WTC11 (cell line): Measurements from ENCODE around the gene CLN5. TPM values are rescaled to one million over a fixed set of nuclear protein-coding genes. Genes with fewer than 3 reads are reported as not detected.
A peak's percentile ranks its signal among the peaks of the same experiment; 100 is the strongest.

Experiments
- ATAC-seq: fragments of 200-7000 bp; cut with Tn5 transposase; 2 replicates; pipeline ENCODE4 v1.10.0; 2021; ENCODE audit warnings: mild to moderate bottlenecking, moderate library complexity
- CTCF ChIA-PET: fragments of 300-600 bp; sonication (Branson Sonifier 250); formaldehyde crosslinking; loops from one replicate; lab custom pipeline; 2021; ENCODE audit warnings: antibody characterized with exemption; lab: Charles Lee
- POLR2A ChIA-PET: fragments of 350-600 bp; sonication (Branson Sonifier 250); formaldehyde crosslinking; loops from one replicate; lab custom pipeline; 2021; ENCODE audit warnings: antibody characterized with exemption; lab: Charles Lee
- DNase-seq: peaks from one replicate; pipeline ENCODE4 v3.0.0; 2021; ENCODE audit warnings: low spot score
- H3K27ac Mint-ChIP-seq: 2 replicates; pipeline ENCODE4 v1.8.0; 2021; ENCODE audit warnings: mixed read lengths
- H3K27me3 Mint-ChIP-seq: 2 replicates; pipeline ENCODE4 v1.8.0; 2021; ENCODE audit warnings: low read depth, mild to moderate bottlenecking, moderate library complexity, mixed read lengths
- H3K36me3 Mint-ChIP-seq: 2 replicates; pipeline ENCODE4 v1.8.0; 2021; ENCODE audit warnings: mixed read lengths
- H3K4me1 Mint-ChIP-seq: 2 replicates; pipeline ENCODE4 v1.8.0; 2022; ENCODE audit warnings: mixed read lengths
- H3K4me3 Mint-ChIP-seq: 2 replicates; pipeline ENCODE4 v1.8.0; 2021; ENCODE audit warnings: mild to moderate bottlenecking, moderate library complexity, mixed read lengths
- H3K9me3 Mint-ChIP-seq: 2 replicates; pipeline ENCODE4 v1.8.0; 2021; ENCODE audit warnings: mixed read lengths
- CREB1 ChIP-seq: sonication (generic); formaldehyde crosslinking; IDR thresholded peaks from 2 replicates; pipeline ENCODE4 v1.8.0; 2023; ENCODE audit warnings: mild to moderate bottlenecking, missing genetic modification reagents
- ESRRA ChIP-seq: sonication (generic); formaldehyde crosslinking; IDR thresholded peaks from 2 replicates; pipeline ENCODE4 v1.8.1; 2022; ENCODE audit warnings: mild to moderate bottlenecking, missing genetic modification reagents, borderline replicate concordance
- FOXJ3 ChIP-seq: sonication (generic); formaldehyde crosslinking; IDR thresholded peaks from 2 replicates; pipeline ENCODE4 v1.9.0; 2021; ENCODE audit warnings: missing genetic modification reagents, mild to moderate bottlenecking, borderline replicate concordance
- GABPB1 ChIP-seq: sonication (generic); formaldehyde crosslinking; IDR thresholded peaks from 2 replicates; pipeline ENCODE4 v1.8.1; 2023; ENCODE audit warnings: mild to moderate bottlenecking, missing genetic modification reagents
- GTF2I ChIP-seq: fragments of 250-450 bp; sonication (Bioruptor Pico); conservative IDR thresholded peaks from 2 replicates; pipeline ENCODE4 v1.4.0; 2021; ENCODE audit warnings: mild to moderate bottlenecking
- JUN ChIP-seq: sonication (generic); formaldehyde crosslinking; IDR thresholded peaks from 2 replicates; pipeline ENCODE4 v1.8.0; 2023; ENCODE audit warnings: mild to moderate bottlenecking, missing genetic modification reagents
- MXD4 ChIP-seq: fragments of 250-450 bp; sonication (Bioruptor Pico); IDR thresholded peaks from 2 replicates; pipeline ENCODE4 v1.8.0; 2021; ENCODE audit warnings: mild to moderate bottlenecking, moderate library complexity, borderline replicate concordance
- NFE2L1 ChIP-seq: sonication (generic); formaldehyde crosslinking; IDR thresholded peaks from 2 replicates; pipeline ENCODE4 v1.8.1; 2023; ENCODE audit warnings: missing genetic modification reagents
- NFYB ChIP-seq: sonication (generic); formaldehyde crosslinking; conservative IDR thresholded peaks from 2 replicates; pipeline ENCODE4 v1.8.0; 2022; ENCODE audit warnings: low read depth, missing genetic modification reagents
- NR1H2 ChIP-seq: sonication (generic); formaldehyde crosslinking; IDR thresholded peaks from 2 replicates; pipeline ENCODE4 v1.9.0; 2021; ENCODE audit warnings: mild to moderate bottlenecking, moderate library complexity, missing genetic modification reagents
- PRRX2 ChIP-seq: fragments of 250-450 bp; sonication (Bioruptor Pico); IDR thresholded peaks from 2 replicates; pipeline ENCODE4 v1.8.0; 2021; ENCODE audit warnings: mild to moderate bottlenecking
- SP1 ChIP-seq: sonication (generic); formaldehyde crosslinking; conservative IDR thresholded peaks from 2 replicates; pipeline ENCODE4 v1.8.1; 2022; ENCODE audit warnings: missing genetic modification reagents
- TEAD1 ChIP-seq: sonication (generic); formaldehyde crosslinking; IDR thresholded peaks from 2 replicates; pipeline ENCODE4 v1.8.0; 2022; ENCODE audit warnings: mild to moderate bottlenecking, missing genetic modification reagents
- ZNF138 ChIP-seq: sonication (generic); formaldehyde crosslinking; conservative IDR thresholded peaks from 2 replicates; pipeline ENCODE4 v1.8.1; 2022; ENCODE audit warnings: mild to moderate bottlenecking, moderate library complexity, missing genetic modification reagents
- ZNF232 ChIP-seq: sonication (generic); formaldehyde crosslinking; IDR thresholded peaks from 2 replicates; pipeline ENCODE4 v1.8.0; 2022; ENCODE audit warnings: mild to moderate bottlenecking, missing genetic modification reagents
- ZNF263 ChIP-seq: sonication (generic); formaldehyde crosslinking; IDR thresholded peaks from 2 replicates; pipeline ENCODE4 v1.8.1; 2022; ENCODE audit warnings: low read depth, mild to moderate bottlenecking, moderate library complexity, missing genetic modification reagents
- ZNF317 ChIP-seq: sonication (generic); formaldehyde crosslinking; IDR thresholded peaks from 2 replicates; pipeline ENCODE4 v1.8.1; 2023; ENCODE audit warnings: low read depth, mild to moderate bottlenecking, moderate library complexity, missing genetic modification reagents, borderline replicate concordance
- ZNF416 ChIP-seq: fragments of 250-450 bp; sonication (Bioruptor Pico); IDR thresholded peaks from 2 replicates; pipeline ENCODE4 v1.9.0; 2021; ENCODE audit warnings: mild to moderate bottlenecking, inconsistent platforms
- ZNF671 ChIP-seq: fragments of 250-450 bp; sonication (Bioruptor Pico); IDR thresholded peaks from 2 replicates; pipeline ENCODE4 v1.8.0; 2021; ENCODE audit warnings: mild to moderate bottlenecking
- total RNA-seq: library from RNA; stranded (reverse); gene quantifications from 3 replicates; pipeline ENCODE4 v1.2.3, GENCODE V29; 2021
- TF ChIP-seq, protein P1 (sequence below): sonication (generic); formaldehyde crosslinking; IDR thresholded peaks from 2 replicates; pipeline ENCODE4 v1.8.1; 2022; ENCODE audit warnings: missing genetic modification reagents, borderline replicate concordance
- TF ChIP-seq, protein P2 (sequence below): sonication (generic); formaldehyde crosslinking; IDR thresholded peaks from 2 replicates; pipeline ENCODE4 v1.8.0; 2022; ENCODE audit warnings: mild to moderate bottlenecking, missing genetic modification reagents
- TF ChIP-seq, protein P3 (sequence below): sonication (generic); formaldehyde crosslinking; IDR thresholded peaks from 2 replicates; pipeline ENCODE4 v1.8.1; 2023; ENCODE audit warnings: mild to moderate bottlenecking, missing genetic modification reagents
- TF ChIP-seq, protein P4 (sequence below): sonication (generic); formaldehyde crosslinking; IDR thresholded peaks from 2 replicates; pipeline ENCODE4 v1.8.1; 2023; ENCODE audit warnings: mild to moderate bottlenecking, missing genetic modification reagents, moderate library complexity
- TF ChIP-seq, protein P5 (sequence below): sonication (generic); formaldehyde crosslinking; IDR thresholded peaks from 2 replicates; pipeline ENCODE4 v1.8.1; 2023; ENCODE audit warnings: mild to moderate bottlenecking, missing genetic modification reagents
- TF ChIP-seq, protein P6 (sequence below): sonication (generic); formaldehyde crosslinking; IDR thresholded peaks from 2 replicates; pipeline ENCODE4 v1.8.1; 2023; ENCODE audit warnings: mild to moderate bottlenecking, missing genetic modification reagents, moderate library complexity

The CLN5 gene
- total RNA-seq, 1 experiment from 2014 or later = 9.2 TPM

DNA sequence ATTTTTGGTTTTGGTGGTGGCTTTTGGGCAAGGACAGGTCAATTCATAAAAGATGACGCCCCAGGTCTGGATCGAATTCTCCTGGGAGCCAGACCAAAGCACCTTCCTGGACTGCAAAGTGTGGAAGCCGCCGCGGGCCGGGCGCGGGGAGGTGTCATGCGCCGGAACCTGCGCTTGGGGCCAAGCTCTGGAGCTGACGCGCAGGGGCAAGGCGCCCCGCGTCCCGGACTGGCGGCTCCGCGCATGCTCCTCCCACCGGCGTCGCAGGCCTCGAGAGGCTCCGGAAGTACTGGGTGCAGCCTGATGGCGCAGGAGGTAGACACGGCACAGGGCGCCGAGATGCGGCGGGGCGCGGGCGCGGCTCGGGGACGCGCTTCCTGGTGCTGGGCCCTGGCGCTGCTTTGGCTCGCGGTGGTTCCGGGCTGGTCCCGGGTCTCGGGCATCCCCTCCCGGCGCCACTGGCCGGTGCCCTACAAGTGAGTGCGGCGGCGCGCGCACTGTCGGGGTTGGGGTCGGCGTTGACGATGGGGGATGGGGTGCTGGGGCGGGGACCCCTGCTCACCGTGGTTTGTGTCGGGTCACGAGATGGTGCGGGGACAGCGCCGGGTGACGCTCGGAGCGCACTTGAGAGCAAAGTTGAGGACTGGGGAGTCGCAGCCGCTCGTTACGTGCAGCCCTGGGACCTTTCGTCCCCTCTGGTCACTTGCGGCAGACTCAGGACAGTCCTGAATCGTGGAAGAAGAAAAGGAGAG lies at the start of gene CLN5 (continued):
- TF ChIP-seq, protein P1, sequence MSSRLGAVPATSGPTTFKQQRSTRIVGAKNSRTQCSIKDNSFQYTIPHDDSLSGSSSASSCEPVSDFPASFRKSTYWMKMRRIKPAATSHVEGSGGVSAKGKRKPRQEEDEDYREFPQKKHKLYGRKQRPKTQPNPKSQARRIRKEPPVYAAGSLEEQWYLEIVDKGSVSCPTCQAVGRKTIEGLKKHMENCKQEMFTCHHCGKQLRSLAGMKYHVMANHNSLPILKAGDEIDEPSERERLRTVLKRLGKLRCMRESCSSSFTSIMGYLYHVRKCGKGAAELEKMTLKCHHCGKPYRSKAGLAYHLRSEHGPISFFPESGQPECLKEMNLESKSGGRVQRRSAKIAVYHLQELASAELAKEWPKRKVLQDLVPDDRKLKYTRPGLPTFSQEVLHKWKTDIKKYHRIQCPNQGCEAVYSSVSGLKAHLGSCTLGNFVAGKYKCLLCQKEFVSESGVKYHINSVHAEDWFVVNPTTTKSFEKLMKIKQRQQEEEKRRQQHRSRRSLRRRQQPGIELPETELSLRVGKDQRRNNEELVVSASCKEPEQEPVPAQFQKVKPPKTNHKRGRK (CRISPR knock-in tag) = no peak
- TF ChIP-seq ZNF232 (CRISPR knock-in tag) (0 out of 2 replicates have a peak, but pooled peaks have one; percentile 66), GABPB1 (CRISPR knock-in tag) (peak; percentile 86), SP1 (peak; percentile 71), ZNF317 (no peak), NFYB (CRISPR knock-in tag) (no peak), TEAD1 (CRISPR knock-in tag) (0 out of 2 replicates have a peak, but pooled peaks have one; percentile 58), ZNF416 (CRISPR knock-in tag) (peak; percentile 42; the same call in 1 of the 2 replicates)
- TF ChIP-seq, protein P2, sequence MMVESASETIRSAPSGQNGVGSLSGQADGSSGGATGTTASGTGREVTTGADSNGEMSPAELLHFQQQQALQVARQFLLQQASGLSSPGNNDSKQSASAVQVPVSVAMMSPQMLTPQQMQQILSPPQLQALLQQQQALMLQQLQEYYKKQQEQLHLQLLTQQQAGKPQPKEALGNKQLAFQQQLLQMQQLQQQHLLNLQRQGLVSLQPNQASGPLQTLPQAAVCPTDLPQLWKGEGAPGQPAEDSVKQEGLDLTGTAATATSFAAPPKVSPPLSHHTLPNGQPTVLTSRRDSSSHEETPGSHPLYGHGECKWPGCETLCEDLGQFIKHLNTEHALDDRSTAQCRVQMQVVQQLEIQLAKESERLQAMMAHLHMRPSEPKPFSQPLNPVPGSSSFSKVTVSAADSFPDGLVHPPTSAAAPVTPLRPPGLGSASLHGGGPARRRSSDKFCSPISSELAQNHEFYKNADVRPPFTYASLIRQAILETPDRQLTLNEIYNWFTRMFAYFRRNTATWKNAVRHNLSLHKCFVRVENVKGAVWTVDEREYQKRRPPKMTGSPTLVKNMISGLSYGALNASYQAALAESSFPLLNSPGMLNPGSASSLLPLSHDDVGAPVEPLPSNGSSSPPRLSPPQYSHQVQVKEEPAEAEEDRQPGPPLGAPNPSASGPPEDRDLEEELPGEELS (CRISPR knock-in tag) = peak; percentile 95
- TF ChIP-seq, protein P3, sequence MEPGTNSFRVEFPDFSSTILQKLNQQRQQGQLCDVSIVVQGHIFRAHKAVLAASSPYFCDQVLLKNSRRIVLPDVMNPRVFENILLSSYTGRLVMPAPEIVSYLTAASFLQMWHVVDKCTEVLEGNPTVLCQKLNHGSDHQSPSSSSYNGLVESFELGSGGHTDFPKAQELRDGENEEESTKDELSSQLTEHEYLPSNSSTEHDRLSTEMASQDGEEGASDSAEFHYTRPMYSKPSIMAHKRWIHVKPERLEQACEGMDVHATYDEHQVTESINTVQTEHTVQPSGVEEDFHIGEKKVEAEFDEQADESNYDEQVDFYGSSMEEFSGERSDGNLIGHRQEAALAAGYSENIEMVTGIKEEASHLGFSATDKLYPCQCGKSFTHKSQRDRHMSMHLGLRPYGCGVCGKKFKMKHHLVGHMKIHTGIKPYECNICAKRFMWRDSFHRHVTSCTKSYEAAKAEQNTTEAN = no peak

DNA sequence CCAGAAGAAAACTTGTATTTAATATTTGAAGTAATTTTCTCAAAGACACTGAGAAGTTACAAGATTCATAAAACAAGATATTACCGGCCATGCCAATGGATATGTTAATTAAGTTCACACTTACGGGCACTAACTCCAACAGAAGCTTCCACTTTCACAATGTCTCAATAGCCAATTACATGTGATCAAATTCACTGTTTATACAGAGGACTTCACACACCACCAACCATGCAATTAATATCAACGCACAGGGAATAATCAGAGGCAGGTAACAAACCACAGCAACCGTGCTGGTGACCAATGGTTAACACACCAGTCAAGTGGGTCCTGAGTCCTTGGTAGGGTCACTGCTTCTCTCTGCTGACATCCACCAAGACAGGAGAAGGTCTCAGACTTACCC lies 49.5 kb upstream of the CLN5 start:
- Mint-ChIP-seq H3K4me3 (no peak overlapping the region), H3K27ac (no peak overlapping the region), H3K4me1 (no peaks in the 10 kb centered on the region), H3K36me3 (no peaks in the 10 kb centered on the region), H3K9me3 (peaks cover 14% of the 10 kb centered on the region), H3K27me3 (no peaks in the 10 kb centered on the region; the same call in 1 of the 2 replicates)
- ChIA-PET POLR2A (no interaction called here), CTCF (no interaction called here)
- DNase-seq = no peak
- ATAC-seq = no peak
- TF ChIP-seq JUN (CRISPR knock-in tag) = no peak
- no peak for TF ChIP-seq MXD4 (CRISPR knock-in tag)
- TF ChIP-seq ZNF232 (CRISPR knock-in tag) = no peak
- TF ChIP-seq, protein P4, sequence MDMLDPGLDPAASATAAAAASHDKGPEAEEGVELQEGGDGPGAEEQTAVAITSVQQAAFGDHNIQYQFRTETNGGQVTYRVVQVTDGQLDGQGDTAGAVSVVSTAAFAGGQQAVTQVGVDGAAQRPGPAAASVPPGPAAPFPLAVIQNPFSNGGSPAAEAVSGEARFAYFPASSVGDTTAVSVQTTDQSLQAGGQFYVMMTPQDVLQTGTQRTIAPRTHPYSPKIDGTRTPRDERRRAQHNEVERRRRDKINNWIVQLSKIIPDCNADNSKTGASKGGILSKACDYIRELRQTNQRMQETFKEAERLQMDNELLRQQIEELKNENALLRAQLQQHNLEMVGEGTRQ (CRISPR knock-in tag) = no peak
- no peak for TF ChIP-seq NR1H2
- no peak for TF ChIP-seq ESRRA (CRISPR knock-in tag)
- no peak for TF ChIP-seq ZNF138
- TF ChIP-seq ZNF416 (CRISPR knock-in tag) = no peak
- no peak for TF ChIP-seq ZNF263
- TF ChIP-seq, protein P5, sequence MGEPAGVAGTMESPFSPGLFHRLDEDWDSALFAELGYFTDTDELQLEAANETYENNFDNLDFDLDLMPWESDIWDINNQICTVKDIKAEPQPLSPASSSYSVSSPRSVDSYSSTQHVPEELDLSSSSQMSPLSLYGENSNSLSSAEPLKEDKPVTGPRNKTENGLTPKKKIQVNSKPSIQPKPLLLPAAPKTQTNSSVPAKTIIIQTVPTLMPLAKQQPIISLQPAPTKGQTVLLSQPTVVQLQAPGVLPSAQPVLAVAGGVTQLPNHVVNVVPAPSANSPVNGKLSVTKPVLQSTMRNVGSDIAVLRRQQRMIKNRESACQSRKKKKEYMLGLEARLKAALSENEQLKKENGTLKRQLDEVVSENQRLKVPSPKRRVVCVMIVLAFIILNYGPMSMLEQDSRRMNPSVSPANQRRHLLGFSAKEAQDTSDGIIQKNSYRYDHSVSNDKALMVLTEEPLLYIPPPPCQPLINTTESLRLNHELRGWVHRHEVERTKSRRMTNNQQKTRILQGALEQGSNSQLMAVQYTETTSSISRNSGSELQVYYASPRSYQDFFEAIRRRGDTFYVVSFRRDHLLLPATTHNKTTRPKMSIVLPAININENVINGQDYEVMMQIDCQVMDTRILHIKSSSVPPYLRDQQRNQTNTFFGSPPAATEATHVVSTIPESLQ (CRISPR knock-in tag) = no peak
- TF ChIP-seq, protein P2 (CRISPR knock-in tag) = no peak
- TF ChIP-seq FOXJ3 (CRISPR knock-in tag) = no peak
- TF ChIP-seq, protein P6, sequence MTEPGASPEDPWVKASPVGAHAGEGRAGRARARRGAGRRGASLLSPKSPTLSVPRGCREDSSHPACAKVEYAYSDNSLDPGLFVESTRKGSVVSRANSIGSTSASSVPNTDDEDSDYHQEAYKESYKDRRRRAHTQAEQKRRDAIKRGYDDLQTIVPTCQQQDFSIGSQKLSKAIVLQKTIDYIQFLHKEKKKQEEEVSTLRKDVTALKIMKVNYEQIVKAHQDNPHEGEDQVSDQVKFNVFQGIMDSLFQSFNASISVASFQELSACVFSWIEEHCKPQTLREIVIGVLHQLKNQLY (CRISPR knock-in tag) = no peak
- TF ChIP-seq SP1 = no peak
- no peak for TF ChIP-seq PRRX2
- TF ChIP-seq ZNF671 = no peak
- no peak for TF ChIP-seq NFE2L1 (CRISPR knock-in tag)
- TF ChIP-seq CREB1 (CRISPR knock-in tag) = no peak
- no peak for TF ChIP-seq GTF2I (CRISPR knock-in tag)
